HG02763 (cell line): Measurements from ENCODE around the gene MAP1LC3B.
A peak's percentile ranks its signal among the peaks of the same experiment; 100 is the strongest.

Source experiments
- ATAC-seq: cut with Tn5 transposase; IDR thresholded peaks from one replicate; pipeline ENCODE4 v1.9.1; 2021; ENCODE audit warnings: mild to moderate bottlenecking, moderate library complexity; ENCODE audit not compliant: unreplicated experiment

The MAP1LC3B gene

GRCh38 chr16:87391950-87392820 lies at the start of gene MAP1LC3B:
Gene MAP1LC3B (plus strand): TSS chr16:87392336. CDS start chr16:87392428, 92 bp downstream.
- ATAC-seq: peak; percentile 70

- ATAC-seq: no peak
These were observed 49.6 kb upstream of the MAP1LC3B start for GRCh38 chr16:87342504-87342903.

GRCh38 chr16:87342978-87343752 lies 49.0 kb upstream of the MAP1LC3B start:
- ATAC-seq: no peak

GRCh38 chr16:87343753-87344050 lies 48.4 kb upstream of the MAP1LC3B start:
- ATAC-seq: no peak

GRCh38 chr16:87344165-87344930 lies 47.8 kb upstream of the MAP1LC3B start:
- no peak for ATAC-seq

GRCh38 chr16:87344931-87345631 lies 47.1 kb upstream of the MAP1LC3B start:
- ATAC-seq: no peak

- no peak for ATAC-seq
These were observed 46.3 kb upstream of the MAP1LC3B start for GRCh38 chr16:87345726-87346424.

GRCh38 chr16:87346517-87347060 lies 45.5 kb upstream of the MAP1LC3B start:
- no peak for ATAC-seq

GRCh38 chr16:87347932-87348615 lies 44.1 kb upstream of the MAP1LC3B start:
- no peak for ATAC-seq

GRCh38 chr16:87348616-87349157 lies 43.4 kb upstream of the MAP1LC3B start:
- no peak for ATAC-seq

- no peak for ATAC-seq
These were observed 42.1 kb upstream of the MAP1LC3B start for GRCh38 chr16:87350031-87350430.

- ATAC-seq: no peak
These were observed 41.3 kb upstream of the MAP1LC3B start for GRCh38 chr16:87350681-87351319.

- no peak for ATAC-seq
These were observed 40.8 kb upstream of the MAP1LC3B start for GRCh38 chr16:87351320-87351698.

GRCh38 chr16:87352818-87353217 lies 39.3 kb upstream of the MAP1LC3B start:
- ATAC-seq: no peak

GRCh38 chr16:87353613-87354012 lies 38.5 kb upstream of the MAP1LC3B start:
- ATAC-seq: no peak

GRCh38 chr16:87356491-87356853 lies 35.7 kb upstream of the MAP1LC3B start:
- no peak for ATAC-seq

GRCh38 chr16:87358250-87358649 lies 33.9 kb upstream of the MAP1LC3B start:
- no peak for ATAC-seq

- no peak for ATAC-seq
These were observed 33.4 kb upstream of the MAP1LC3B start for GRCh38 chr16:87358696-87359095.

- ATAC-seq: no peak
These were observed 33.0 kb upstream of the MAP1LC3B start for GRCh38 chr16:87359121-87359520.
